BJ (cell line): Measurements from ENCODE around the gene TMEFF2. TPM values are rescaled to one million over a fixed set of nuclear protein-coding genes. Genes with fewer than 3 reads are reported as not detected.

Experiments used
- CTCF ChIA-PET: fragments of 350-600 bp; formaldehyde crosslinking; extraction: SDS; loops from one replicate; lab custom pipeline; 2021; ENCODE audit warnings: antibody characterized with exemption, inconsistent platforms; lab: Yijun Ruan, JAX
- POLR2A ChIA-PET: fragments of 300-600 bp; sonication (Branson Sonifier 250); formaldehyde crosslinking; extraction: SDS; loops from one replicate; lab custom pipeline; 2021; ENCODE audit warnings: antibody characterized with exemption; lab: Charles Lee
- DNase-seq: peaks from one replicate; pipeline ENCODE4 v3.0.0-alpha.2; 2011; ENCODE audit warnings: low read depth
- H3K27me3 ChIP-seq: 2 replicates; pipeline ENCODE4 v1.6.0; 2011; ENCODE audit warnings: low read length; ENCODE audit not compliant: control insufficient read depth, insufficient read depth
- H3K36me3 ChIP-seq: 2 replicates; pipeline ENCODE4 v1.5.1; 2011; ENCODE audit warnings: low read length; ENCODE audit not compliant: control insufficient read depth, insufficient read depth
- H3K4me3 ChIP-seq: 2 replicates; pipeline ENCODE4 v1.5.1; 2011; ENCODE audit warnings: low read depth, mild to moderate bottlenecking, control low read depth, low read length
- CTCF ChIP-seq: IDR thresholded peaks from 2 replicates; pipeline ENCODE4 v1.5.1; 2011; ENCODE audit warnings: low read depth, mild to moderate bottlenecking, control low read depth, inconsistent platforms, low read length, moderate library complexity; ENCODE audit not compliant: insufficient read depth
- polyA plus RNA-seq: library from polyadenylated mRNA; depleted of rRNA; stranded (reverse); fragments of >200 nt; gene quantifications from 2 replicates; pipeline ENCODE4 v1.2.3, GENCODE V29; 2011

TMEFF2 gene
- polyA plus RNA-seq, 1 experiment: 0.33 TPM

GRCh38 chr2:191907091-191907490, 287.6 kb downstream of the TMEFF2 start:
- Histone ChIP-seq H3K36me3 (no peaks in the 10 kb centered on the region), H3K27me3 (no peaks in the 10 kb centered on the region), H3K4me3 (no peak overlapping the region)
- DNase-seq: no peak
- ChIA-PET CTCF (interaction anchor here (0.7 kb wide), 1 partner anchor 11 kb away, joined by 3 read pairs; no protein-coding TSS in a partner anchor), POLR2A (no interaction called here)
- TF ChIP-seq CTCF: no peak

- TF ChIP-seq CTCF: no peak
- POLR2A ChIA-PET: no interaction called here
- Histone ChIP-seq H3K36me3 (no peaks in the 10 kb centered on the region), H3K27me3 (no peaks in the 10 kb centered on the region), H3K4me3 (no peak overlapping the region)
- no peak for DNase-seq
- CTCF ChIA-PET: no interaction called here
These were observed 289.4 kb downstream of the TMEFF2 start for GRCh38 chr2:191905336-191905735.

GRCh38 chr2:191901031-191901430, 293.7 kb downstream of the TMEFF2 start:
- DNase-seq: no peak
- H3K36me3 ChIP-seq: no peaks in the 10 kb centered on the region
- H3K27me3 ChIP-seq: no peaks in the 10 kb centered on the region
- no peak overlapping the region for H3K4me3 ChIP-seq
- ChIA-PET POLR2A (no interaction called here), CTCF (no interaction called here)
- TF ChIP-seq CTCF: no peak

GRCh38 chr2:191899410-191899809, 295.3 kb downstream of the TMEFF2 start:
- Histone ChIP-seq H3K36me3 (no peaks in the 10 kb centered on the region), H3K27me3 (no peaks in the 10 kb centered on the region), H3K4me3 (no peak overlapping the region)
- ChIA-PET CTCF (interaction anchor here (1.2 kb wide), 1 partner anchor 31 kb away, joined by 3 read pairs; no protein-coding TSS in a partner anchor), POLR2A (no interaction called here)
- no peak for TF ChIP-seq CTCF
- peak; percentile 63 for DNase-seq
